Activated T-cell treated with anti-CD3 and anti-CD28 coated beads, Interleukin-2, amount 50 U/mL, for 24 hours (primary cell): ENCODE measurements around the gene RPS10.
"Not testable (repeated sequence)": the region's sequence is repeated elsewhere in the genome, so short reads cannot be mapped to it uniquely, and the experiment has no call there.

Experiments
- DNase-seq: peaks from one replicate; pipeline ENCODE4 v3.0.0-alpha.2; 2020
- H3K27ac Mint-ChIP-seq: 2 replicates; pipeline ENCODE4 v1.8.0; 2020; ENCODE audit warnings: mild to moderate bottlenecking, mixed read lengths
- H3K27me3 Mint-ChIP-seq: 2 replicates; pipeline ENCODE4 v1.8.0; 2020; ENCODE audit warnings: mixed read lengths
- H3K36me3 Mint-ChIP-seq: 2 replicates; pipeline ENCODE4 v1.8.0; 2020; ENCODE audit warnings: low read depth, mixed read lengths
- H3K4me1 Mint-ChIP-seq: 2 replicates; pipeline ENCODE4 v1.8.0; 2020; ENCODE audit warnings: low read depth, mixed read lengths
- H3K4me3 Mint-ChIP-seq: 2 replicates; pipeline ENCODE4 v1.8.0; 2020; ENCODE audit warnings: mild to moderate bottlenecking, moderate library complexity, mixed read lengths
- H3K9me3 Mint-ChIP-seq: 2 replicates; pipeline ENCODE4 v1.8.0; 2020; ENCODE audit warnings: mixed read lengths

Gene RPS10

DNA sequence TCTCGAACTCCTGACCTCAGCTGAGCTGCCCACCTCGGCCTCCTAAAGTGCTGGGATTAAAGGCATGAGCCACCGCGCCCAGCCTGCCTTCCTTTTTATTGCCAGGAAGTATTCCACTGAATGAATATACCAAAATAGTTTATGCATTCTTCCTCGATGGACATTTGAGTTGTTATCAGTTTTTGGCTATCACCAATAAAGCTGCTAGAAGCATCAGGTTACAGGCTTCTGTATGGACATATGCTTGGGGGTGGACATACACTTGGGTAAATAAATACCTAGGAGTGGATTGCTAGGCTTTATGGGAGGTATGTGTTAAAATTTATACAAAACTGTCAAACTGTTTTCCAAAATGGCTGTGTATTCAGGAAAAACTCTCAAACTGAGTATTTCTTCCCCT, 10.0 kb upstream of the RPS10 start:
- H3K9me3 Mint-ChIP-seq = no peaks in the 10 kb centered on the region
- no peak overlapping the region for H3K4me3 Mint-ChIP-seq
- H3K4me1 Mint-ChIP-seq = no peaks in the 10 kb centered on the region
- H3K36me3 Mint-ChIP-seq = no peaks in the 10 kb centered on the region
- no peak for DNase-seq
- no peaks in the 10 kb centered on the region for H3K27me3 Mint-ChIP-seq
- H3K27ac Mint-ChIP-seq = no peak overlapping the region

DNA sequence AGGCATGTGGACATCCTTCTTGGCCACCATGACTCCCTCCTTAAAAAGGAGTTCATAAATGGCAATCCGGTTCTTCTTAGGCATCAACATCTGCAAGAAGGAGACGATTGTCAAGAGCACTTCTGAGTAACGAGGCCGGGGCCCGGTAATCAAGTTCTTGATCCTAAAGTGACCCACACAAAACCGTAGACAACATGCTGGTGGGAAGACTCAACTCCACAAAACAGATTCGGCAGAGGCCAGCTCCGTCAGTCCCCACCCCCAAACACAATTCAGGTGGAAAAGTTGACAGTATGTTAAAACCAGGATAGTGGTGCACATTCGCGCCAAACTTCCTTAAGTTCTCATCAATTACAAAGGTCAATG, 754 bp downstream of the RPS10 start:
- Mint-ChIP-seq H3K27ac (peak overlapping the region; percentile 100), H3K36me3 (peaks cover 58% of the 10 kb centered on the region)
- DNase-seq = no peak

DNA sequence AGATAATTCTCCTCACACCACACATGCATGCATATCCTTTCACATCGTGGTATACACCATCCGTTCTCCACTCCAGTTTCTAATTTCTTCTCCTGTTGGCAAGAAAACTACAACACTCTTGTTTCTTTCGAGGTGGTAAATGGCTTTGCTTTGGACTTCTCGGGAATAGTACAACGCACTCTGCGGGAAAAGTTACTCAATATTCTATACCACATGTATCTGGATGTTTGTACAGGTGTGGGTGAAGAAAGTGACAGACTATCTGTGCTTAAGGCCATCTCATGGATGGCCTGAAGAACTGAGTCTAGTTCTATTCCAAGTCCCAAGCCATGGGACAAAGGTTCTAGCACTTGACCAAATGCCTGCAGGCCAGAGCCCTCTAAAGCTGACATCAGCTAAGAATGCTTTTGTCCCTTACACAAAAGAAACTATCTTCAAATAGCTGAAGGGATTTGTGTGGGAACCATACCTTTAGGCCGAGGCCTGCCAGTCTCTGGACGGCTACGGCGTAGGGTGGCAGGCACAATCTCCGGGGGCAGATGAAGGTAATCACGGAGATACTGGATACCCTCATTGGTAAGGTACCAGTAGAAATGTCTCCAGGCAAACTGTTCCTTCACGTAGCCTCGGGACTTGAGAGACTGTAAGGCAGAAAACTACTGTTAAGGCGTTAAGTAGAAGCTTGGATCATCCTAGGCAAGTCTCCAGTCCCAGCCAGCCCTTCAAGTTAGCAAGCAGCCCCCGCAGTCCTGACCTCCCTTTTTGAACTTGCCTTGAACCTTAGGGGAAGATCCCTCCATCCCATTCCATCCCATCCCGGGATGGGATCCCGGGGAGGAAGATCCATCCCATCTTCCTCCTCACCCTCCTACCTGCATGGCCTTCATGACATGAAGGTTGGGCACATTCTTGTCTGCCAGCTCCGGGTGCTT, 1.4 kb downstream of the RPS10 start:
- H3K9me3 Mint-ChIP-seq = no peaks in the 10 kb centered on the region
- H3K4me3 Mint-ChIP-seq = peak overlapping the region; percentile 100
- H3K4me1 Mint-ChIP-seq = peaks cover 48% of the 10 kb centered on the region
- H3K27me3 Mint-ChIP-seq = no peaks in the 10 kb centered on the region
- DNase-seq = peak; percentile 37
- H3K27ac Mint-ChIP-seq = peak overlapping the region; percentile 100
- peaks cover 65% of the 10 kb centered on the region for H3K36me3 Mint-ChIP-seq

More for the DNA sequence above, 754 bp downstream of the RPS10 start:
- no peaks in the 10 kb centered on the region for H3K27me3 Mint-ChIP-seq
- H3K4me1 Mint-ChIP-seq = peaks cover 45% of the 10 kb centered on the region
- peak overlapping the region; percentile 100 for H3K4me3 Mint-ChIP-seq
- H3K9me3 Mint-ChIP-seq = no peaks in the 10 kb centered on the region

DNA sequence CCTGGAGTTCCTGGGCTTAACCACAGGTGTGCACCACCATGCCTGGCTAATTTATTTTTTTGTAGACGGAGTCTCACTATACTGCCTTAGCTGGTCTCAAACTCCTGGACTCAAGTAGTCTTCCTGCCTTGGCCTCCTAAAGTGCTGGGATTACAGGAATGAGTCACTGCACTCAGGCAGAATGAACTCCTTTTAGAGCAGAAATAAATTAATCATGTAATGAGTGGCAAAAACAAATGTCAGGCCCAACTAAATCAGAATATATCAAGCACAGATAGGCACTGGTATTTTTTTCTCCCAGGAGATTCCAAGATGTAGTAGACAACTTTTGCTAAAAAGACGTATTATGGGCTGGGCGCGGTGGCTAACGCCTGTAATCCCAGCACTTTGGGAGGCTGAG, 2.6 kb downstream of the RPS10 start:
- no peak for DNase-seq
- peaks cover 77% of the 10 kb centered on the region for H3K36me3 Mint-ChIP-seq
- H3K27ac Mint-ChIP-seq = peak overlapping the region; percentile 100
- no peaks in the 10 kb centered on the region for H3K27me3 Mint-ChIP-seq
- peak overlapping the region; percentile 100 for H3K4me3 Mint-ChIP-seq
- peaks cover 52% of the 10 kb centered on the region for H3K4me1 Mint-ChIP-seq
- no peaks in the 10 kb centered on the region for H3K9me3 Mint-ChIP-seq

DNA sequence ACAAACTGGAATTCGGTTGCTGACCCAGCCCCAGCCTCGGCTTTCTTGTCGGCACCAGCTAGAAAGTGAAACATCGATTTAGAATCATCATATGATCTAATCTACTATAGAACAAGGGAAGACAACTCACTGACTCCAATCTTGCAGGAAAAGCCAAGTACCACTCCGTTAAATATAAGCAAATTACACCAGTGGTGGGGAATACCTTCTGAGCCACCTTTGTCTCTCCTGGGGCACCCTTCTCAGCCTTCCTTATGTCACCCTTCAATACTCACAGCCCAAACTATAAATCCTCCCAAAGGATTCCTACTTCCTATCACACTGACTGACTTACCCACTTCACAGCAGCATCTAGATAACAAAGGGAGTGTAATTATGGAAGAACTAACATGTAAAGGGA, 7.5 kb downstream of the RPS10 start:
- Mint-ChIP-seq H3K4me3 (no peak overlapping the region), H3K27ac (peak overlapping the region; percentile 77)

DNA sequence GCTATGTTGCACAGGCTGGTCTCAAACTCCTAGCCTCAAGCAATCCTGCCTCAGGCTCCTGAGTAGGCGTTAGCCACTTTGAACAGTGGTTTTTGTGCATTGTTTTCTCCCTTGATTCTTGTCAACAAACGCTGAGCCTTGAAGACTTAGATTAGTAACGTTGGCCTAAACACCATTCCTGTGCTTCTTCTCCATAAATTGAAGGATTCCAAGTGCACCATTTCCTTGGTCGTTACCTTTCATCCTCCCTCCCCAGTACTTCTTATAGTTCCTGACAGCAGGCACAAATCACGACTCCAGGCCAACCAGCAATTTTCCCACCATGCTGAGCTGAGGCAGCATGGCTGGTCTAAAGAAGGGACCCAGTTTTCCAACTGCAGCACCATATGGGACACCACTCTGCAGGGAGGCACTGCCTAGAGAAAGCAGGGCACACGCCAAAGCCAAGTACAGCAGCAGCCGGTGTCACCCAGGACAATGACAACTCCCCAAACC, 8.9 kb downstream of the RPS10 start:
- H3K4me1 Mint-ChIP-seq = peaks cover 48% of the 10 kb centered on the region
- peaks cover 89% of the 10 kb centered on the region for H3K36me3 Mint-ChIP-seq
- no peaks in the 10 kb centered on the region for H3K27me3 Mint-ChIP-seq
- H3K27ac Mint-ChIP-seq = peak overlapping the region; percentile 63
- no peak overlapping the region for H3K4me3 Mint-ChIP-seq
- no peak for DNase-seq
- H3K9me3 Mint-ChIP-seq = no peaks in the 10 kb centered on the region

More for the DNA sequence above, 7.5 kb downstream of the RPS10 start:
- peaks cover 52% of the 10 kb centered on the region for H3K4me1 Mint-ChIP-seq
- H3K36me3 Mint-ChIP-seq = peaks cover 94% of the 10 kb centered on the region
- no peak for DNase-seq
- no peaks in the 10 kb centered on the region for H3K27me3 Mint-ChIP-seq
- H3K9me3 Mint-ChIP-seq = no peaks in the 10 kb centered on the region

DNA sequence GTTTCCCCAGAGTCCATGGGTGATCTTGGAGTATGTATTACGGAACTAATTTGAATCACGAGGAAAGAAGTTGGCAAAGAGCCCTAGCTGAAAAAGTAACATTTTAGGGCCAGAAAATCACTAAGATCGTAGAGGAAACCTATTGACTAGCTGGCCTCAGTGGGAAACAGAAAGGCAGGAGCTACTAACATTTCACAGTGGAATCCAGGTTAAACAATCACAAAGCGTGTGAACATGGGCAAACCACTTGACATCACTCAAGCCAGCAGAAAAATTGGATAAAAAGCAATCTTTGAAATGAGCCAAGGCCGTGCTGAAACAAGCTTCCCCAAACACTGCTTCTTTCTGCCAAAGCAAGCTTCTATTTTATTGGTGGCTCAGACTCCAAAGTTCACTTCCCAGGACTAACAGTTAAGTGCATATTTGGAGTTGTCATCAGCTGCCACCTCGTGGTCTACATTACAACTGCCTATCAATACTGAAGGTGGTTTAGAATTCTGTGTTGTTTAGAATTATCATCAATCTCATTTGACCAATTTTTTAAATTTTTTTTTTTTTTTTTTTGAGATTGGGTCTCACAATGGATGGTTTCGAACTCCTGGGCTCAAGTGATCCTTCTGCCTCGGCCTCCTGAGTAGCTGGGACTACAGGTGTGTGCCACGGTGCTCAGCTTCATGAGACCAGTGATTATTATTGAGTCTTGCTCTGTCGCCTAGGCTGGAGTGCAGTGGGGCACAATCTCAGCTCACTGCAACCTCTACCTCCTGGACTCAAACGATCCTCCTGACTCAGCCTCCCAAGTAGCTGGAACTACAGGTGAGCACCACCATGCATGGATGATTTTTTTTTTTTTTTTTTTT, 10.6 kb downstream of the RPS10 start:
- Mint-ChIP-seq H3K4me1 (peaks cover 34% of the 10 kb centered on the region), H3K36me3 (peaks cover 83% of the 10 kb centered on the region), H3K9me3 (no peaks in the 10 kb centered on the region), H3K4me3 (no peak overlapping the region), H3K27ac (peak overlapping the region; percentile 79), H3K27me3 (no peaks in the 10 kb centered on the region)
- DNase-seq = no peak

DNA sequence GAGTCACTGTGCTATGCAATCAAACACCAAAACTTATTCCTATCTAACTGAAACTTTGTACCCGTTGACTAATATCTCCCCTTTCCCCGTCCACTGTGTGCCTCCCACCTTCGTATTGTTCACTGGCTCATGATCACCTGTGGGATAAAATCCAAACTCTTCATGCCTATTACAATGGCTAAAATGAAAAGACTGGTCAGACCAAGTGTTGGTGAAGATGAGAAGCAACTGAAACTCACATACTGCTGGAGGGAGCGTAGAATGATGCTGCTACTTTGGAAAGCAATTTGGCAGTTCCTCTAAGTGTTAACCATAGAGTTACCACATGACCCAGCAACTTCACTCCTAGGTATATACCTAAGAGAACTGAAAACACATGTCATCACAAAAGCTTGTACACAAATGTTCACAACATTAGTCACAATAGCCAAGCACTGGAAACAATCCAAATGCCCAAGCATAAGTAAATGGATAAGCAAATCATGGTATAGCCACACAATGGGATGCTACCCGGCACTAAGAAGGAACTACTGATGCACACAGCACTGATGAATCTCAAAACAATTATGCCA, 13.1 kb downstream of the RPS10 start:
- Mint-ChIP-seq H3K4me3 (no peak overlapping the region), H3K9me3 (no peaks in the 10 kb centered on the region), H3K4me1 (peaks cover 20% of the 10 kb centered on the region), H3K27ac (peak overlapping the region; percentile 8), H3K27me3 (no peaks in the 10 kb centered on the region), H3K36me3 (peaks cover 58% of the 10 kb centered on the region)
- DNase-seq = no peak

DNA sequence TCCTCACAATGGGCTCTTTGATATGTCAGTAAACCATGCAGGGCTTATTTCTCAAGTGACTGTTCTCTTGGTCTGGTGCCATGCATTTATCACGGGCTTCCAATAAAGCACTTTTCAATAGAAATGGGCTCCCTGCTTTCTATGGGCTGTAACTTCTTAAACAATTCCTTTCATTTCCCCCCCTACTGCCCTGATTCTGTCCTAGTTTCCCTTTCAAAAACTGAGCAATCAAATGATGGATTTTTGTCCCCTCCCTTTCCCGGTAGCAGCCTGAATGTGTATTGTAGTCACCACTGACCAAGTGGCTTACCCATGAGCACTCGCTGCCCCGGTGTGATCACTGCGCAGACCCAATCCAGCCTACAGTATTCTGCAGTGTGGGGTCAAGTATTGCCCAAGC, 13.9 kb downstream of the RPS10 start:
- Mint-ChIP-seq H3K9me3 (no peaks in the 10 kb centered on the region), H3K4me1 (peaks cover 15% of the 10 kb centered on the region), H3K27me3 (no peaks in the 10 kb centered on the region), H3K27ac (peak overlapping the region; percentile 3), H3K4me3 (no peak overlapping the region), H3K36me3 (peaks cover 51% of the 10 kb centered on the region)
- no peak for DNase-seq

DNA sequence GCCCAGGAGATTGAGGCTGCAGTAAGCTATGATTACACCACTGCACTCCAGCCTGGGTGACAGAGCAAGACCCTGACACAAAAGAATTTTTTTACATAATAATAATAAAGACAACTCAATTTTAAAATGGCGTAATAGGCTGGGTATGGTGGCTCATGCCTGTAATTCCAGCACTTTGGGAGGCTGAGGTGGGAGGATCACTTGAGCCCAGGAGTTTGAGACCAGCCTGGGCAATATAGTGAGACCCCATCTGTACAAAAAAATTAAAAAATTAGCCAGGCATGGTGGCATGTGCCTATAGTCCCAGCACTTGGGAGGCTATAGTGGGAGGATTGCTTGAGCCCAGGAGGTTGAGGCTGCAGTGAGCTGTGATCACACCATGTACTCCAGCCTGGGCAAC, 18.0 kb downstream of the RPS10 start:
- not testable (repeated sequence) for H3K9me3 Mint-ChIP-seq, H3K4me1 Mint-ChIP-seq, H3K27ac Mint-ChIP-seq, H3K27me3 Mint-ChIP-seq, H3K4me3 Mint-ChIP-seq, DNase-seq
- peaks cover 18% of the 10 kb centered on the region for H3K36me3 Mint-ChIP-seq

DNA sequence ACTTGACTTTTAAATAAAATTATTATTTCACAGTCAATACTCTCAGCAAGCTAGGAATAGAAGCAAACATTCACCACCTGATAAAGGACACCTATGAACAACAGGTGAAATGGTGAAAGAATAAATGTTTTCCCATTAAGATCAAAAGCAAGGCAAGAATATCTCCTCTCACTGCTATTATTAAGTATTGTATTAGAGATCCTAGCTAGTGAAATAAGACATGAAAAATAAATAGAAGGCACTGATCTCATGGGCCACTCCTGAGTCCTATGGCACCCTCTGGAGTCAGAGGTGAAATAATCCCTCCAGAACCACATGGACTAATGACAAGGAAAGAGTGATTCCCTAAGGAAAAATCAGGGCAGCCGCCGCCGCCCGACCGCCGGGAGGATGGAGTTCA, 29.4 kb downstream of the RPS10 start:
- no peaks in the 10 kb centered on the region for H3K9me3 Mint-ChIP-seq
- peaks cover 2% of the 10 kb centered on the region for H3K36me3 Mint-ChIP-seq
- no peak overlapping the region for H3K27ac Mint-ChIP-seq
- peaks cover 12% of the 10 kb centered on the region for H3K4me1 Mint-ChIP-seq
- no peaks in the 10 kb centered on the region for H3K27me3 Mint-ChIP-seq
- no peak overlapping the region for H3K4me3 Mint-ChIP-seq
- DNase-seq = no peak

DNA sequence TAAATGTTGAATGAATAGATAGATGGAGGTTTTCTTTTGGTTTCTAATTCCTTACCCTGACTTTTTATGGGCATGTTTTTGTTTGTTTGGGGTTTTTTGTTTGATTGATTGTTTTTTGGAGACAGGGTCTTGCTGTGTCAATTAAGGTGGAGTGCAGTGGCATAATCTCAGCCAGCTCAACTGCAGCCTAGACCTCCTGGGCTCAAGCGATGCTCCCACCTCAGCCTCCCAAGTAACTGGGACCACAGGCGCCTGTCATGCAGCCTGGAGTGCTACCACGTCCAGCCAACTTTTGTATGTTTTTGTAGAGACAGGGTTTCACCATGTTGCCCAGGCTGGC, 31.9 kb downstream of the RPS10 start:
- Mint-ChIP-seq H3K4me1 (peaks cover 17% of the 10 kb centered on the region), H3K27ac (no peak overlapping the region), H3K27me3 (no peaks in the 10 kb centered on the region), H3K36me3 (peaks cover 6% of the 10 kb centered on the region), H3K4me3 (peak overlapping the region; percentile 67), H3K9me3 (no peaks in the 10 kb centered on the region)
- no peak for DNase-seq

DNA sequence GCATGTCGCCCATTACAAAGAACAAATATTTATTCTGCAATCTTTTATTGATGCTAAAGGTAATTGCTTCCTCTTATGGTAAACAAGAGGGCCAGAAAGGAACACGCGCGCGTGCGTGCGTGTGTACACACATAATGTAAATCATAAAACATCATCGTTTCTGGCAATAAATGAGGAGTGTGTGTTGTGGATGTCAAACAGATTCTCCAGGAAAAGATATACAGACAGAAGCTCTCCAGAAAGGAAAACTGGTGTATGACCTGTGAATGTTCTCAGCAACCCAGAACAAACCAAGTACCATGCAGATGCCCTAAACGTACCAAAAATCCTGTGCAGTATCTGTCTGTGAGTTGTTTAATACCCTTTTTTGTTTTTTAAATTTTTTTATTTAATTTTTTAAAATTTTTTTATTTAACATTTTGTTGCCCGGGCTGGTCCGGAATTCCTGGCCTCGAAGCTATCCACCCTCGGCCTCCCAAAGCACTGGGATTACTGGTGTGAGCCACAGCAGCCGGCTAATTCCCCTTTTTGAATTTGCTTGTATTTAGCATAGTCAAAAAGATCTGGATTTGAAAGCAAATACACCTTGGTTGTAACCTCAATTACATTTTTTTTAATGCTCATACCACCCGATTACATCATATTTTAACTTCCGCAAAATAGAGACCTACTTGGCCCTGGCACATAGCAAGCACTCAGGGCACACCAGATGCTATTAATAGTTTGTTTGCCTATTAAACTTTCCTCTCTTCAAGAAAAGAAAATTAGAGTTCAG, 32.5 kb downstream of the RPS10 start:
- Mint-ChIP-seq H3K27me3 (no peaks in the 10 kb centered on the region), H3K36me3 (peaks cover 8% of the 10 kb centered on the region), H3K4me3 (peak overlapping the region; percentile 67), H3K27ac (peak overlapping the region; percentile 94), H3K9me3 (no peaks in the 10 kb centered on the region), H3K4me1 (peaks cover 23% of the 10 kb centered on the region)
- DNase-seq = no peak
